Smooth muscle cell (in vitro differentiated cells): Measurements from ENCODE around the gene OR8D2. TPM values are rescaled to one million over a fixed set of nuclear protein-coding genes. Genes with fewer than 3 reads are reported as not detected.

ENCODE experiments used
- DNase-seq: peaks from one replicate; lab custom pipeline; 2025; ENCODE audit not compliant: unreplicated experiment; lab: John Stamatoyannopoulos, UW
- H2AFZ ChIP-seq: fragments of 200-600 bp; sonication (generic); 2 replicates; pipeline ENCODE4 v1.6.0; 2016; ENCODE audit warnings: antibody characterized with exemption, low read depth, mild to moderate bottlenecking
- H3F3A ChIP-seq: fragments of 200-600 bp; sonication (generic); 2 replicates; pipeline ENCODE4 v1.6.0; 2017; ENCODE audit warnings: antibody characterized with exemption, low read depth
- H3K27ac ChIP-seq: fragments of 200-600 bp; sonication (generic); 2 replicates; pipeline ENCODE4 v1.5.1; 2016; ENCODE audit warnings: low read depth, mild to moderate bottlenecking
- H3K27me3 ChIP-seq: fragments of 200-600 bp; sonication (generic); 2 replicates; pipeline ENCODE4 v1.6.1; 2016; ENCODE audit warnings: low read depth, mild to moderate bottlenecking
- H3K36me3 ChIP-seq: fragments of 200-600 bp; sonication (generic); 2 replicates; pipeline ENCODE4 v1.5.1; 2016; ENCODE audit warnings: low read depth
- H3K4me1 ChIP-seq: fragments of 200-600 bp; sonication (generic); 2 replicates; pipeline ENCODE4 v1.5.1; 2016; ENCODE audit warnings: low read depth
- H3K4me2 ChIP-seq: fragments of 200-600 bp; sonication (generic); 2 replicates; pipeline ENCODE4 v1.6.0; 2016; ENCODE audit warnings: mild to moderate bottlenecking
- H3K4me3 ChIP-seq: fragments of 200-600 bp; sonication (generic); 2 replicates; pipeline ENCODE4 v1.5.1; 2016; ENCODE audit warnings: mild to moderate bottlenecking
- H3K79me2 ChIP-seq: fragments of 200-600 bp; sonication (generic); 2 replicates; pipeline ENCODE4 v1.6.0; 2016; ENCODE audit warnings: low read depth, mild to moderate bottlenecking
- H3K9ac ChIP-seq: fragments of 200-600 bp; sonication (generic); 2 replicates; pipeline ENCODE4 v1.6.0; 2016; ENCODE audit warnings: low read depth
- H3K9me3 ChIP-seq: fragments of 200-600 bp; sonication (generic); replicated peaks from 2 replicates; pipeline ENCODE4 v1.5.1; 2016; ENCODE audit warnings: low read depth
- H4K20me1 ChIP-seq: fragments of 200-600 bp; sonication (generic); 2 replicates; pipeline ENCODE4 v1.6.0; 2016; ENCODE audit warnings: low read depth
- WGBS: methylation state at CpG from one replicate; pipeline ENCODE4 v1.1.7; 2016; ENCODE audit warnings: low lambda C conversion rate; 5-methylcytosine and 5-hydroxymethylcytosine counted together
- polyA plus RNA-seq: library from polyadenylated mRNA; unstranded; fragments of >200 nt; fragmentation: Nextera tagmentation; extraction: Ambion mirVana; gene quantifications from 2 replicates; pipeline ENCODE4 v1.2.1, GENCODE V29; 2016
- total RNA-seq: library from RNA; depleted of rRNA; stranded (reverse); fragments of >200 nt; gene quantifications from 2 replicates; pipeline ENCODE4 v1.2.3, GENCODE V29; 2014
- TF ChIP-seq, protein P1 (sequence below): fragments of 200-600 bp; sonication (generic); IDR thresholded peaks from 2 replicates; pipeline ENCODE4 v1.5.1; 2017; ENCODE audit warnings: borderline replicate concordance, mild to moderate bottlenecking, antibody characterized with exemption; ENCODE audit not compliant: insufficient read depth, poor library complexity, severe bottlenecking

The OR8D2 gene
- total and polyA plus RNA-seq, 2 experiments from 2014 or later: not detected

DNA sequence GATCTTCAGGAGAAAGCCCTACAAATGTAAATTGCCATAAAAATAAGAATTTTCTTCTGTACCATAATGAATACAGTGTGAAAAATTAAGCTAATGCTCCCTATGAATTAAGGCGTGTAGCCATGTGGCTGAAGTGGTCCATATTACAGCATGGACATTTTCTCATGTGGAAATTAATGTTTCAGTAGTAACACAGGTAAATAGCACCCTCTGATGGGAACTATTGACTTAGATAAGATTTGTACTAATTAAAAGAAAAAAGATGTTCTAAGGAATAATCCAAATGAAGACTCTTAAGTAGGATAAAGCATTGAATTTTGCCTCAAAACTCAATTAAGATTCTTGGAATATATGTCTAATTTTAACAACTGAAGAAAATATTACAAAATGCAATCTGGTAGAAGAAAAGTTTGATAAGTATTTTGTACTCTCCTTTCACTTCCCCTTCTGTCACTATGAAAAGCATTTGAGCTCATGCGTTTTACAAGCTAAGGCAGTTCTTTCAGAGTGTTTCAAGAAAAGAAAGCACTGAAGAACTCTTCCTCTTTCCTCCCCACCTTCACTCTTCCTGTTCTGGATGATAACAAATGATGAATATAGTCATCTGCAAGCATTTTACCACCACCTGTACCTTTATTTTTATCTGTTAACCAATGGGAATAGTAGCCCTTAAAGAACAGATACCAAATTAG, 9.9 kb upstream of the OR8D2 start:
- Histone ChIP-seq H3K9ac (no peak overlapping the region), H2AFZ (no peak overlapping the region), H3K36me3 (no peaks in the 10 kb centered on the region), H3K4me3 (no peak overlapping the region), H3K27ac (no peak overlapping the region), H3F3A (no peaks in the 10 kb centered on the region), H3K9me3 (no peaks in the 10 kb centered on the region), H3K4me2 (no peak overlapping the region), H3K27me3 (no peaks in the 10 kb centered on the region), H4K20me1 (no peaks in the 10 kb centered on the region), H3K4me1 (no peaks in the 10 kb centered on the region), H3K79me2 (no peaks in the 10 kb centered on the region)
- no peak for DNase-seq
- TF ChIP-seq, protein P1, sequence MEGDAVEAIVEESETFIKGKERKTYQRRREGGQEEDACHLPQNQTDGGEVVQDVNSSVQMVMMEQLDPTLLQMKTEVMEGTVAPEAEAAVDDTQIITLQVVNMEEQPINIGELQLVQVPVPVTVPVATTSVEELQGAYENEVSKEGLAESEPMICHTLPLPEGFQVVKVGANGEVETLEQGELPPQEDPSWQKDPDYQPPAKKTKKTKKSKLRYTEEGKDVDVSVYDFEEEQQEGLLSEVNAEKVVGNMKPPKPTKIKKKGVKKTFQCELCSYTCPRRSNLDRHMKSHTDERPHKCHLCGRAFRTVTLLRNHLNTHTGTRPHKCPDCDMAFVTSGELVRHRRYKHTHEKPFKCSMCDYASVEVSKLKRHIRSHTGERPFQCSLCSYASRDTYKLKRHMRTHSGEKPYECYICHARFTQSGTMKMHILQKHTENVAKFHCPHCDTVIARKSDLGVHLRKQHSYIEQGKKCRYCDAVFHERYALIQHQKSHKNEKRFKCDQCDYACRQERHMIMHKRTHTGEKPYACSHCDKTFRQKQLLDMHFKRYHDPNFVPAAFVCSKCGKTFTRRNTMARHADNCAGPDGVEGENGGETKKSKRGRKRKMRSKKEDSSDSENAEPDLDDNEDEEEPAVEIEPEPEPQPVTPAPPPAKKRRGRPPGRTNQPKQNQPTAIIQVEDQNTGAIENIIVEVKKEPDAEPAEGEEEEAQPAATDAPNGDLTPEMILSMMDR: no peak
- 81% methylated on average over 2 of the region's 2 CpGs for WGBS

DNA sequence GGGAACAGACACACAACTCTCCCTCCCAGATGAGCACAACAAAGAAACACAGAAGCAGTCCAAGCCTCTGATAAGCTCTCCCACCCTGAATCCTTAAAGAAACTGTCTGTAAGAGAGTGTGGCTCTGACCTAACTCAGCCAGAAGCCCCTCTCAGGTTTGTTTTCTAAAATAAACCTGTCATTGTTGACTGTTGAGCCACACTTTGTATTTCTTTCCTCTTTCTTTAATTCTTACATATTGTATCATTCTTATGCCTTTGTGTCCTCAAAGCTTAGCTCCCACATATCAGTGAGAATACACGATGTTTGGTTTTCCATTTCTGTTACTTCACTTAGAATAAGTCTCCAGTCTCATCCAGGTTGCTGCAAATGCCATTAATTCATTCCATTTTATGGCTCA, 7.8 kb upstream of the OR8D2 start:
- Histone ChIP-seq H3K36me3 (no peaks in the 10 kb centered on the region), H3K9me3 (no peaks in the 10 kb centered on the region), H3K79me2 (no peaks in the 10 kb centered on the region), H3K9ac (no peak overlapping the region), H3K4me1 (no peaks in the 10 kb centered on the region), H3K27ac (no peak overlapping the region), H3F3A (no peaks in the 10 kb centered on the region), H4K20me1 (no peaks in the 10 kb centered on the region), H2AFZ (no peak overlapping the region), H3K4me2 (no peak overlapping the region), H3K4me3 (no peak overlapping the region), H3K27me3 (no peaks in the 10 kb centered on the region)
- TF ChIP-seq, protein P1: no peak
- WGBS: 94% methylated on average over 1 of the region's 1 CpG
- DNase-seq: no peak

DNA sequence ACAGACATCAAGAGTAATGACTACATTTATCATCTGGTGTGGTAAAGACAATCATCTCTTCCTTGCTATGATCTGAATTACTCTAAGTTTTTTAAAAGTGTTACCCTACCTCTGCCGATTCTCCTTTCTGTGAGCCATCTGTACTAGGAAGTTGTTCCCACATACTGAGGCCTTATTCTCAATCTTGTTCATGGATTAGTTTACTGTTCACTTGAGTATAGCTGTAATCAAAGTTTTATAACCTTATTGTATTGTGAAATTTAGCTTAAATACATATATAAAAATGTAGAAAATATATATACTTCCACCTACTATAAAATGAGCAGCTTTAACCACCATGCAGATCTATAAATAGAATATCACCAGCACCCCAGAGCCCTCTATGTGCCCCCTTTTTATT, 2.4 kb upstream of the OR8D2 start:
- H2AFZ ChIP-seq: no peak overlapping the region
- H3K27me3 ChIP-seq: no peaks in the 10 kb centered on the region
- no peaks in the 10 kb centered on the region for H3K36me3 ChIP-seq
- H3F3A ChIP-seq: no peaks in the 10 kb centered on the region
- no peak overlapping the region for H3K9ac ChIP-seq
- no peak overlapping the region for H3K4me3 ChIP-seq
- no peak overlapping the region for H3K4me2 ChIP-seq
- 92% methylated on average over 1 of the region's 1 CpG for WGBS
- H3K4me1 ChIP-seq: no peaks in the 10 kb centered on the region
- H3K79me2 ChIP-seq: no peaks in the 10 kb centered on the region
- no peaks in the 10 kb centered on the region for H4K20me1 ChIP-seq
- TF ChIP-seq, protein P1: no peak
- no peaks in the 10 kb centered on the region for H3K9me3 ChIP-seq
- H3K27ac ChIP-seq: no peak overlapping the region
- no peak for DNase-seq

DNA sequence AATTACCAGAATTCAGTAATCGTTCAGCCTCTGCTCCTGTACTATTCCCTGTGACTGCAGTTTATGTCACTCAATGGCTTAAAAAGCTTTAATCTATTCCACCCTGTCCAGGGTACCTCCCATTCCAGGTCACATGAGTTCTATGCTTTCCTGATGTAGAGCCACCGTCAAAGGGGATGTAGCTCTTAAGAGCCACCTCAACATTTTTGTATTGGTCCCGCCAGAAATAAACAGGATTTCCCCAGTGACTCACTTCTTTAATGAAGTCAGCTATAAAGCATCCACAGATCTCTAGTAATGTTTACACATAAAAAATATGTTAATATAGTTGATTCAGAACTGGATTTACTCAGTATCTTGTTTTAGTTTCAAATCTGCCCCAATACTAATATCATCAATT, 4.9 kb downstream of the OR8D2 start:
- Histone ChIP-seq H3K9ac (no peak overlapping the region), H3K9me3 (no peaks in the 10 kb centered on the region), H3K79me2 (no peaks in the 10 kb centered on the region), H3K36me3 (no peaks in the 10 kb centered on the region), H3K4me2 (no peak overlapping the region), H3K4me1 (no peaks in the 10 kb centered on the region), H2AFZ (no peak overlapping the region), H3K27me3 (no peaks in the 10 kb centered on the region), H3K27ac (no peak overlapping the region), H3F3A (no peaks in the 10 kb centered on the region), H4K20me1 (no peaks in the 10 kb centered on the region), H3K4me3 (no peak overlapping the region)
- TF ChIP-seq, protein P1: no peak
- no peak for DNase-seq
- WGBS: 70% methylated on average over 3 of the region's 3 CpGs
